ENCODE data around the gene TARM1. TPM values are rescaled to one million over a fixed set of nuclear protein-coding genes. Genes with fewer than 3 reads are reported as not detected.

Gene TARM1
- total and polyA plus RNA-seq, 2 donors (not counting 1 experiment from before 2014, with no cell fraction given) = not detected

DNA sequence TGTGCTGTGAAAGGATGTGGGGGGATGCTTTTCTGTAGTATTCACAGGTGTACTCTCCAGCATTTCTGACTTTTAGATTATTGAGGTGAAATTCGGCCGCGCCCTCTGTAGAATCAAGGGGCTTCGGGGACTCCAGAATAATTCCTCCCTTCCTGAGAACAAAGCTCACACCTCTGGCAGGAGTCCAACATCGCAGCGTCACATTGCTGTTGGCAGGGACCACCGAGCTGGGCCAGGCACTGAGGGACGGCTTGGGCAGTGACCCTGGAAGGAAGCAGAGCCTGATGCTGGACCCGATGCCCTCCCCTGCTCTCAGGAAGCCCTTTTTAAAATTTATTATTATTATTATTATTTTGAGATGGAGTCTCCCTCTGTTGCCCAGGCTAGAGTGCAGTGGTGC lies 6.3 kb downstream of the TARM1 start:
- intact Hi-C loops (cut with micrococcal nuclease) = no loop called here
- 90% methylated on average over 5 of the region's 9 CpGs for WGBS (ENCODE audit: insufficient coverage)
- H3K9me3 Mint-ChIP-seq (ENCODE audit: insufficient read depth) = no peaks in the 10 kb centered on the region
- no peaks in the 10 kb centered on the region for H4K20me1 ChIP-seq (ENCODE audit: control insufficient read depth, insufficient read depth, low read length, poor library complexity, severe bottlenecking)
- H3K27me3 Mint-ChIP-seq = peaks cover 6% of the 10 kb centered on the region
- TF ChIP-seq, protein P1, sequence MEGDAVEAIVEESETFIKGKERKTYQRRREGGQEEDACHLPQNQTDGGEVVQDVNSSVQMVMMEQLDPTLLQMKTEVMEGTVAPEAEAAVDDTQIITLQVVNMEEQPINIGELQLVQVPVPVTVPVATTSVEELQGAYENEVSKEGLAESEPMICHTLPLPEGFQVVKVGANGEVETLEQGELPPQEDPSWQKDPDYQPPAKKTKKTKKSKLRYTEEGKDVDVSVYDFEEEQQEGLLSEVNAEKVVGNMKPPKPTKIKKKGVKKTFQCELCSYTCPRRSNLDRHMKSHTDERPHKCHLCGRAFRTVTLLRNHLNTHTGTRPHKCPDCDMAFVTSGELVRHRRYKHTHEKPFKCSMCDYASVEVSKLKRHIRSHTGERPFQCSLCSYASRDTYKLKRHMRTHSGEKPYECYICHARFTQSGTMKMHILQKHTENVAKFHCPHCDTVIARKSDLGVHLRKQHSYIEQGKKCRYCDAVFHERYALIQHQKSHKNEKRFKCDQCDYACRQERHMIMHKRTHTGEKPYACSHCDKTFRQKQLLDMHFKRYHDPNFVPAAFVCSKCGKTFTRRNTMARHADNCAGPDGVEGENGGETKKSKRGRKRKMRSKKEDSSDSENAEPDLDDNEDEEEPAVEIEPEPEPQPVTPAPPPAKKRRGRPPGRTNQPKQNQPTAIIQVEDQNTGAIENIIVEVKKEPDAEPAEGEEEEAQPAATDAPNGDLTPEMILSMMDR (IDR thresholded peaks at IDR 0.05) = no peak
- no peak for TF ChIP-seq EZH2 (IDR thresholded peaks at IDR 0.05; ENCODE audit: borderline replicate concordance, insufficient read depth, low read depth, low read length, poor library complexity, severe bottlenecking)
- no peaks in the 10 kb centered on the region for H3K27me3 ChIP-seq (replicated peaks in 1 of 4; ENCODE audit: control extremely low read depth in 1 of 4, control insufficient read depth in 3 of 4, insufficient read depth in 4 of 4, low read length in 3 of 4)
- H3K9ac ChIP-seq (ENCODE audit: low read length) = no peak overlapping the region
- CTCF ChIA-PET = no interaction called here
- no peaks in the 10 kb centered on the region for H3K36me3 ChIP-seq (replicated peaks in 1 of 2; ENCODE audit: control extremely low read depth in 1 of 2, control insufficient read depth in 1 of 2, extremely low read depth in 1 of 2, insufficient read depth in 2 of 2, low read length in 1 of 2)
- H3K4me3 ChIP-seq (ENCODE audit: control extremely low read depth in 1 of 5, extremely low read depth in 1 of 5, insufficient read depth in 1 of 5, low read depth in 2 of 5, low read length in 4 of 5) = no peak overlapping the region
- no peak overlapping the region for H3K4me3 Mint-ChIP-seq
- H3K9me3 ChIP-seq (ENCODE audit: control extremely low read depth in 1 of 3, control insufficient read depth in 2 of 3, insufficient read depth in 1 of 3, low read length in 2 of 3) = peaks cover 0 to 17% (median 0%) of the 10 kb centered on the region in 3 donors
- H3K27ac ChIP-seq (ENCODE audit: low read length in 2 of 2) = no peak overlapping the region
- POLR2A ChIA-PET = no interaction called here
- H3K4me1 ChIP-seq (ENCODE audit: control insufficient read depth in 2 of 2, insufficient read depth in 2 of 2, low read length in 2 of 2) = no peaks in the 10 kb centered on the region
- no peak overlapping the region for H3K27ac Mint-ChIP-seq
- H3K4me1 Mint-ChIP-seq = no peaks in the 10 kb centered on the region
- no peaks in the 10 kb centered on the region for H3K79me2 ChIP-seq (ENCODE audit: control insufficient read depth, insufficient read depth, low read length)
- no peak overlapping the region for H2AFZ ChIP-seq (ENCODE audit: insufficient read depth, low read depth, low read length, poor library complexity, severe bottlenecking)
- no peak overlapping the region for H3K4me2 ChIP-seq (replicated peaks; ENCODE audit: low read depth, low read length, poor library complexity, severe bottlenecking)
- DNase-seq (no peak), ATAC-seq (ENCODE audit: low read depth) (no peak)

DNA sequence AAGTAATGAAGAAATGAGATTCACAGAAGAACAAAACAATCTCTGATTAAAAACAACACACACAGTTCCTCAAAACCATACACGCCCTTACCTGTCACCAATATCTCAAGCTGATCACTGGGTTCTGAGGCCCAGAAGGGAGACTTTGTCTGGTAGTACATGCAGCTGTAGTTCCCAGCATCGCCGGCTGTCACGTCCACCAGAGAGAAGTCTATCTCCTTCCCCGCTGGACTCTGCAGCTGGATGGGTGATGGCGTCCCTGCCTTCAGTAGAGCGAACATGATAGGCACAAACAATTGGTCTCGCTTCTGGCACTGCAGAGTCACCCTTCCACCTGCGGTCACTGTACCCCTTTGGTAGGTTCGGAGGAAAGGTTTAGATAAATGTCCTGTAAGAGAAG lies 7.3 kb downstream of the TARM1 start:
- Histone ChIP-seq H3K4me2 (replicated peaks; ENCODE audit: low read depth, low read length, poor library complexity, severe bottlenecking) (no peak overlapping the region), H3K4me1 (ENCODE audit: control insufficient read depth in 2 of 2, insufficient read depth in 2 of 2, low read length in 2 of 2) (no peaks in the 10 kb centered on the region), H3K27me3 (replicated peaks in 1 of 4; ENCODE audit: control extremely low read depth in 1 of 4, control insufficient read depth in 3 of 4, insufficient read depth in 4 of 4, low read length in 3 of 4) (no peaks in the 10 kb centered on the region), H3K9ac (ENCODE audit: low read length) (no peak overlapping the region), H3K9me3 (ENCODE audit: control extremely low read depth in 1 of 3, control insufficient read depth in 2 of 3, insufficient read depth in 1 of 3, low read length in 2 of 3) (peaks cover 0 to 19% (median 0%) of the 10 kb centered on the region in 3 donors), H4K20me1 (ENCODE audit: control insufficient read depth, insufficient read depth, low read length, poor library complexity, severe bottlenecking) (no peaks in the 10 kb centered on the region), H3K79me2 (ENCODE audit: control insufficient read depth, insufficient read depth, low read length) (no peaks in the 10 kb centered on the region), H3K27ac (ENCODE audit: low read length in 2 of 2) (no peak overlapping the region), H3K36me3 (replicated peaks in 1 of 2; ENCODE audit: control extremely low read depth in 1 of 2, control insufficient read depth in 1 of 2, extremely low read depth in 1 of 2, insufficient read depth in 2 of 2, low read length in 1 of 2) (no peaks in the 10 kb centered on the region), H2AFZ (ENCODE audit: insufficient read depth, low read depth, low read length, poor library complexity, severe bottlenecking) (no peak overlapping the region), H3K4me3 (ENCODE audit: control extremely low read depth in 1 of 5, extremely low read depth in 1 of 5, insufficient read depth in 1 of 5, low read depth in 2 of 5, low read length in 4 of 5) (no peak overlapping the region)
- ChIA-PET CTCF (no interaction called here), POLR2A (no interaction called here)
- Mint-ChIP-seq H3K27me3 (peaks cover 6% of the 10 kb centered on the region), H3K27ac (no peak overlapping the region), H3K4me1 (no peaks in the 10 kb centered on the region), H3K9me3 (ENCODE audit: insufficient read depth) (no peaks in the 10 kb centered on the region), H3K4me3 (no peak overlapping the region)
- ATAC-seq (ENCODE audit: low read depth) = no peak
- no peak for DNase-seq
- intact Hi-C loops (cut with micrococcal nuclease) = no loop called here
- 86% methylated on average over 10 of the region's 10 CpGs for WGBS (ENCODE audit: insufficient coverage)
- no peak for TF ChIP-seq EZH2 (IDR thresholded peaks at IDR 0.05; ENCODE audit: borderline replicate concordance, insufficient read depth, low read depth, low read length, poor library complexity, severe bottlenecking)
- TF ChIP-seq, protein P1 (IDR thresholded peaks at IDR 0.05) = no peak
